Measurements from ENCODE around the gene ZNF597.

ZNF597 gene

GRCh38 chr16:3443108-3444031 lies at the start of gene ZNF597, which contains the start of gene NAA60:
Gene ZNF597, minus strand, starts transcription at chr16:3443504. Its CDS starts 351 bp downstream, at chr16:3443153.
Gene NAA60, plus strand, starts transcription at chr16:3443680. Its CDS starts 32,548 bp downstream, at chr16:3476228.
- peak; percentile 73 for DNase-seq

GRCh38 chr16:3492356-3492755 lies 49.1 kb upstream of the ZNF597 start:
- DNase-seq: no peak

GRCh38 chr16:3490911-3491629 lies 47.8 kb upstream of the ZNF597 start:
- DNase-seq: peak; percentile 19

- DNase-seq: no peak
These were observed 45.5 kb upstream of the ZNF597 start for GRCh38 chr16:3488801-3489200.

GRCh38 chr16:3487521-3488410 lies 44.5 kb upstream of the ZNF597 start:
- no peak for DNase-seq

GRCh38 chr16:3486506-3487215 lies 43.4 kb upstream of the ZNF597 start:
- DNase-seq: no peak

GRCh38 chr16:3485821-3486505 lies 42.7 kb upstream of the ZNF597 start:
- no peak for DNase-seq

GRCh38 chr16:3485097-3485745 lies 41.9 kb upstream of the ZNF597 start:
- DNase-seq: no peak

GRCh38 chr16:3484318-3485096 lies 41.2 kb upstream of the ZNF597 start:
- DNase-seq: no peak

GRCh38 chr16:3482659-3483241 lies 39.4 kb upstream of the ZNF597 start:
- no peak for DNase-seq

- DNase-seq: no peak
These were observed 38.7 kb upstream of the ZNF597 start for GRCh38 chr16:3481696-3482658.

GRCh38 chr16:3480901-3481695 lies 37.8 kb upstream of the ZNF597 start:
- DNase-seq: no peak

GRCh38 chr16:3479654-3480216 lies 36.4 kb upstream of the ZNF597 start:
- no peak for DNase-seq

GRCh38 chr16:3478242-3478925 lies 35.1 kb upstream of the ZNF597 start:
- DNase-seq: no peak

- DNase-seq: no peak
These were observed 33.1 kb upstream of the ZNF597 start for GRCh38 chr16:3476409-3476808.

- DNase-seq: no peak
These were observed 32.5 kb upstream of the ZNF597 start for GRCh38 chr16:3475604-3476375.

All from NCI-H1436 treated with DMSO at 0.1 percent for 48 hours (cell line).